SK-N-SH (cell line): ENCODE results near the gene C3orf52. TPM values are rescaled to one million over a fixed set of nuclear protein-coding genes. Genes with fewer than 3 reads are reported as not detected.
A peak's percentile ranks its signal among the peaks of the same experiment; 100 is the strongest.

Experiments
- CTCF ChIA-PET: fragments of 300-600, 350-600 bp; formaldehyde crosslinking; extraction: SDS; loops from one replicate; lab custom pipeline; 2021; lab: Yijun Ruan, JAX
- POLR2A ChIA-PET: fragments of 350-600 bp; sonication (Branson Sonifier 250); formaldehyde crosslinking; extraction: SDS; loops from one replicate; lab custom pipeline; 2020; ENCODE audit warnings: antibody characterized with exemption, inconsistent platforms; lab: Yijun Ruan, JAX
- DNase-seq: peaks from one replicate; pipeline ENCODE4 v3.0.0; 2012
- H2AFZ ChIP-seq: fragments of 200-600 bp; sonication (generic); 2 replicates; pipeline ENCODE4 v1.8.1; 2016; ENCODE audit warnings: antibody characterized with exemption, mild to moderate bottlenecking, low read depth
- H3F3A ChIP-seq: fragments of 200-600 bp; sonication (generic); replicated peaks from 2 replicates; pipeline ENCODE3; 2016; ENCODE audit warnings: antibody characterized with exemption, mild to moderate bottlenecking; ENCODE audit not compliant: insufficient read depth
- H3K27ac ChIP-seq, 2 experiments: fragments of 200-500 bp in 1 of 2; fragments of 200-600 bp in 1 of 2; sonication (Bioruptor generic) in 1 of 2; sonication (generic), shearing (Covaris generic) in 1 of 2; 2 replicates each; pipeline versions ENCODE4 v1.5.1 to v1.6.1; 2014 to 2016; ENCODE audit warnings: low read depth in 2 of 2, inconsistent platforms in 1 of 2, low read length in 1 of 2, mild to moderate bottlenecking in 1 of 2, mixed read lengths in 1 of 2
- H3K27me3 ChIP-seq: fragments of 200-600 bp; sonication (generic), shearing (Covaris generic); 2 replicates; pipeline ENCODE4 v1.6.1; 2016; ENCODE audit warnings: mixed run types; ENCODE audit not compliant: insufficient read depth
- H3K36me3 ChIP-seq, 2 experiments: fragments of 200-500 bp in 1 of 2; fragments of 200-600 bp in 1 of 2; sonication (Bioruptor generic) in 1 of 2; sonication (generic) in 1 of 2; replicated peaks in 1 of 2; 2 replicates each; pipeline versions ENCODE3 to v1.5.1; 2014 to 2016; ENCODE audit warnings: low read length in 1 of 2, mild to moderate bottlenecking in 1 of 2; ENCODE audit not compliant: insufficient read depth in 2 of 2, control insufficient read depth in 1 of 2
- H3K4me1 ChIP-seq, 2 experiments: fragments of 200-500 bp in 1 of 2; fragments of 200-600 bp in 1 of 2; sonication (Bioruptor generic) in 1 of 2; sonication (generic), shearing (Covaris generic) in 1 of 2; 2 replicates each; pipeline versions ENCODE4 v1.5.1 to v1.6.1; 2014 to 2016; ENCODE audit warnings: low read depth in 1 of 2, low read length in 1 of 2, mixed run types in 1 of 2; ENCODE audit not compliant: insufficient read depth in 2 of 2, control insufficient read depth in 1 of 2
- H3K4me2 ChIP-seq: fragments of 200-600 bp; sonication (generic), shearing (Covaris generic); 2 replicates; pipeline ENCODE4 v1.6.1; 2017; ENCODE audit warnings: mixed run types
- H3K4me3 ChIP-seq, 2 experiments: fragments of 200-500 bp in 1 of 2; fragments of 200-600 bp in 1 of 2; sonication (Bioruptor generic) in 1 of 2; sonication (generic), shearing (Covaris generic) in 1 of 2; 2 replicates each; pipeline versions ENCODE4 v1.5.1 to v1.8.1; 2014 to 2016; ENCODE audit warnings: low read depth in 2 of 2, inconsistent platforms in 1 of 2, low read length in 1 of 2, mild to moderate bottlenecking in 1 of 2, mixed read lengths in 1 of 2, moderate library complexity in 1 of 2
- H3K79me2 ChIP-seq: fragments of 200-600 bp; sonication (generic); 2 replicates; pipeline ENCODE4 v1.8.1; 2017; ENCODE audit warnings: mild to moderate bottlenecking; ENCODE audit not compliant: insufficient read depth
- H3K9ac ChIP-seq: fragments of 200-600 bp; sonication (generic); 2 replicates; pipeline ENCODE4 v1.6.1; 2017; ENCODE audit warnings: mixed run types
- H3K9me2 ChIP-seq: fragments of 200-600 bp; sonication (generic); 2 replicates; pipeline ENCODE4 v1.6.1; 2017; ENCODE audit warnings: mixed run types
- H3K9me3 ChIP-seq: fragments of 200-600 bp; sonication (generic); 2 replicates; pipeline ENCODE4 v1.6.1; 2017; ENCODE audit warnings: mixed run types, mild to moderate bottlenecking, moderate library complexity
- H4K20me1 ChIP-seq: fragments of 200-600 bp; sonication (generic); 2 replicates; pipeline ENCODE4 v1.6.1; 2017; ENCODE audit warnings: mild to moderate bottlenecking, mixed run types; ENCODE audit not compliant: insufficient read depth
- ELF1 ChIP-seq: IDR thresholded peaks from 2 replicates; pipeline ENCODE4 v1.4.0; 2012
- FOXJ3 ChIP-seq: sonication (generic); formaldehyde crosslinking; IDR thresholded peaks from 2 replicates; pipeline ENCODE4 v1.5.1; 2020; ENCODE audit warnings: mild to moderate bottlenecking, missing genetic modification reagents
- GATA2 ChIP-seq: sonication (generic); formaldehyde crosslinking; IDR thresholded peaks from 2 replicates; pipeline ENCODE4 v1.5.0; 2020; ENCODE audit warnings: mild to moderate bottlenecking, missing genetic modification reagents
- JUND ChIP-seq: IDR thresholded peaks from 2 replicates; pipeline ENCODE4 v1.4.0; 2012
- MEF2A ChIP-seq: IDR thresholded peaks from 2 replicates; pipeline ENCODE4 v1.4.0; 2012; ENCODE audit warnings: low read depth, borderline replicate concordance
- NFIC ChIP-seq: IDR thresholded peaks from 2 replicates; pipeline ENCODE4 v1.4.0; 2012; ENCODE audit warnings: borderline replicate concordance
- POLR2AphosphoS5 ChIP-seq: IDR thresholded peaks from 2 replicates; pipeline ENCODE4 v1.6.1; 2012; ENCODE audit warnings: low read depth, low read length
- RAD21 ChIP-seq: IDR thresholded peaks from 2 replicates; pipeline ENCODE4 v1.6.1; 2012; ENCODE audit warnings: mild to moderate bottlenecking, low read length
- RFX5 ChIP-seq: IDR thresholded peaks from 2 replicates; pipeline ENCODE4 v1.6.1; 2012; ENCODE audit warnings: mild to moderate bottlenecking, improper control_type of control experiment, low read length
- SIN3A ChIP-seq: IDR thresholded peaks from 2 replicates; pipeline ENCODE4 v1.6.1; 2012; ENCODE audit warnings: low read depth, mild to moderate bottlenecking, low read length, moderate library complexity, borderline replicate concordance
- SMC3 ChIP-seq: IDR thresholded peaks from 2 replicates; pipeline ENCODE4 v1.6.1; 2012; ENCODE audit warnings: low read depth, low read length, improper control_type of control experiment
- TAF1 ChIP-seq: IDR thresholded peaks from 2 replicates; pipeline ENCODE4 v1.6.1; 2012; ENCODE audit warnings: low read depth, mild to moderate bottlenecking, low read length, moderate library complexity, borderline replicate concordance
- TEAD4 ChIP-seq: IDR thresholded peaks from 2 replicates; pipeline ENCODE4 v1.4.0; 2012; ENCODE audit warnings: mild to moderate bottlenecking, borderline replicate concordance; ENCODE audit not compliant: insufficient read depth
- YY1 ChIP-seq: IDR thresholded peaks from 2 replicates; pipeline ENCODE4 v1.4.0; 2012; ENCODE audit warnings: low read depth, mild to moderate bottlenecking
- WGBS: methylation state at CpG from one replicate; pipeline ENCODE4 v1.1.6; 2017; ENCODE audit warnings: low lambda C conversion rate; 5-methylcytosine and 5-hydroxymethylcytosine counted together
- polyA plus RNA-seq, 3 experiments: library from polyadenylated mRNA; depleted of rRNA; stranded (reverse); fragments of >200 nt; gene quantifications; 2 replicates each; pipeline ENCODE4 v1.2.3, GENCODE V29; 2012
- TF ChIP-seq, protein P1 (sequence below): IDR thresholded peaks from 2 replicates; pipeline ENCODE4 v1.4.0; 2012; ENCODE audit warnings: low read depth, borderline replicate concordance
- TF ChIP-seq, protein P2 (sequence below): fragments of 200-600 bp; sonication (generic); IDR thresholded peaks from 2 replicates; pipeline ENCODE4 v1.6.1; 2017; ENCODE audit warnings: antibody characterized with exemption, mild to moderate bottlenecking, moderate library complexity

The C3orf52 gene
- polyA plus RNA-seq, 1 of the 3 experiments (the other 2 are of a cell fraction), result 5.4 TPM

DNA sequence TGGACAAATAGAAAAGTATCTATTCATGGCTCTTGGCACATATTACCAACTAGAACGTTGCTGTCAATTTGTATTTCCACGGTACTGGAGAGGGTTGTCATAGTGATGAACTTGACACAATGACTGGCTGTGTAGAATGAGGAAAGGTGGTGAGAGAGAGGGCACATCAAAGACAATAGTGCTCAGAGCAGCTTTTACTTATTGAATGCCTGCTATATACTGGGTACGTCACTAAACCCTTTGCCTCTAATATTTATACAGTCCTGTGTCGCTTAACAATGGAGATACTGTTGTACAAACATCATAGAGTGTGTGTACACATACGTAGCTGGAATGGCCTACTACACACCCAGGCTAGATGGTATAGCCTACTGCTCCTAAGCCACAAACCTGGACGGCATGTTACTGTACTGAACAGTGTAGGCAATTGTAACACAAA, 43.3 kb upstream of the C3orf52 start (continued):
- TF ChIP-seq, protein P1, sequence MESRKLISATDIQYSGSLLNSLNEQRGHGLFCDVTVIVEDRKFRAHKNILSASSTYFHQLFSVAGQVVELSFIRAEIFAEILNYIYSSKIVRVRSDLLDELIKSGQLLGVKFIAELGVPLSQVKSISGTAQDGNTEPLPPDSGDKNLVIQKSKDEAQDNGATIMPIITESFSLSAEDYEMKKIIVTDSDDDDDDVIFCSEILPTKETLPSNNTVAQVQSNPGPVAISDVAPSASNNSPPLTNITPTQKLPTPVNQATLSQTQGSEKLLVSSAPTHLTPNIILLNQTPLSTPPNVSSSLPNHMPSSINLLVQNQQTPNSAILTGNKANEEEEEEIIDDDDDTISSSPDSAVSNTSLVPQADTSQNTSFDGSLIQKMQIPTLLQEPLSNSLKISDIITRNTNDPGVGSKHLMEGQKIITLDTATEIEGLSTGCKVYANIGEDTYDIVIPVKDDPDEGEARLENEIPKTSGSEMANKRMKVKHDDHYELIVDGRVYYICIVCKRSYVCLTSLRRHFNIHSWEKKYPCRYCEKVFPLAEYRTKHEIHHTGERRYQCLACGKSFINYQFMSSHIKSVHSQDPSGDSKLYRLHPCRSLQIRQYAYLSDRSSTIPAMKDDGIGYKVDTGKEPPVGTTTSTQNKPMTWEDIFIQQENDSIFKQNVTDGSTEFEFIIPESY, result no peak
- TF ChIP-seq, protein P2, sequence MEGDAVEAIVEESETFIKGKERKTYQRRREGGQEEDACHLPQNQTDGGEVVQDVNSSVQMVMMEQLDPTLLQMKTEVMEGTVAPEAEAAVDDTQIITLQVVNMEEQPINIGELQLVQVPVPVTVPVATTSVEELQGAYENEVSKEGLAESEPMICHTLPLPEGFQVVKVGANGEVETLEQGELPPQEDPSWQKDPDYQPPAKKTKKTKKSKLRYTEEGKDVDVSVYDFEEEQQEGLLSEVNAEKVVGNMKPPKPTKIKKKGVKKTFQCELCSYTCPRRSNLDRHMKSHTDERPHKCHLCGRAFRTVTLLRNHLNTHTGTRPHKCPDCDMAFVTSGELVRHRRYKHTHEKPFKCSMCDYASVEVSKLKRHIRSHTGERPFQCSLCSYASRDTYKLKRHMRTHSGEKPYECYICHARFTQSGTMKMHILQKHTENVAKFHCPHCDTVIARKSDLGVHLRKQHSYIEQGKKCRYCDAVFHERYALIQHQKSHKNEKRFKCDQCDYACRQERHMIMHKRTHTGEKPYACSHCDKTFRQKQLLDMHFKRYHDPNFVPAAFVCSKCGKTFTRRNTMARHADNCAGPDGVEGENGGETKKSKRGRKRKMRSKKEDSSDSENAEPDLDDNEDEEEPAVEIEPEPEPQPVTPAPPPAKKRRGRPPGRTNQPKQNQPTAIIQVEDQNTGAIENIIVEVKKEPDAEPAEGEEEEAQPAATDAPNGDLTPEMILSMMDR, result no peak
- no peak for TF ChIP-seq MEF2A
- TF ChIP-seq POLR2AphosphoS5, result no peak

DNA sequence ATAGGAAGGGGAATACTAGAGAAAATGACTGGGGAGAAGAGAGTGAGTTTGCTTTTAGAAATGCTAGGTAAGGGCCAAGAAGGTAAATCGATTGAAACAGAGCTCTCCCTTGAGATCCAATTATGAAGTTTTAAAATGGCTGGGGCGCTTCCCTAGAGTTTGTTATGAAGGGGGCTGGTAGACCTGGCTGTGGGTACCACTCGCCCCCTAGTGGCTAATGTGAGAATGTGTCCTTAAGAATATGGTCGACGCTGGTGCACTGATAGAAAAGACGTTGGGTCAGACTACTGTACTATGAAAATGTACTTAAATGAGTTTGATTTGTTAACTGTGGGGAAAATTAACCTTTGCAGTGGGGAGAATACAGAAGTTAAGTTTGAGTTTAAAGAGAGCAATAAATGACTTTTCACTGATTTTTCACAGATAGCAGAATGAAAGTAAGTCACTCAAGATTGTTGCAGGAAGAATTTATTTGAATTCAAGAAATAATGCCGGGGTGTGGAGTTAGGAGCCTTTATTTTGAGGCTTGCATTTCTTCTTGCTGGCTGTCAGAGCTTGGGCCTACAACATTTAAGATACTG, 42.5 kb upstream of the C3orf52 start:
- ChIA-PET POLR2A (no interaction called here), CTCF (interaction anchor here (0.6 to 7.4 kb wide), 41 partner anchors 9 to 1248 kb away, joined by 3 to 76 read pairs (median 4); partner anchors contain the start of genes ABHD10 and TMPRSS7)
- H3K27ac ChIP-seq, result no peak overlapping the region
- 0 out of 2 replicates have a peak overlapping the region, but pooled peaks have one; percentile 12 for H3K9ac ChIP-seq
- DNase-seq, result peak; percentile 69
- no peaks in the 10 kb centered on the region for H3K36me3 ChIP-seq
- no peaks in the 10 kb centered on the region for H3K4me1 ChIP-seq
- 2% methylated on average over 7 of the region's 7 CpGs for WGBS
- H3K79me2 ChIP-seq, result no peaks in the 10 kb centered on the region
- TF ChIP-seq, protein P1, result no peak
- peak; percentile 76 for TF ChIP-seq SMC3
- TF ChIP-seq SIN3A, result 0 out of 2 replicates have a peak, but pooled peaks have one; percentile 35
- no peak for TF ChIP-seq RFX5
- no peak for TF ChIP-seq JUND
- TF ChIP-seq TAF1, result peak; percentile 34; the same call in 1 of the 2 replicates
- TF ChIP-seq, protein P2, result peak; percentile 96
- peak; percentile 89 for TF ChIP-seq RAD21
- no peak for TF ChIP-seq ELF1
- peak; percentile 12; the same call in 1 of the 2 replicates for TF ChIP-seq TEAD4
- no peak for TF ChIP-seq FOXJ3 (CRISPR knock-in tag)
- peak; percentile 75; the same call in 1 of the 2 replicates for TF ChIP-seq YY1
- TF ChIP-seq GATA2 (CRISPR knock-in tag), result no peak
- no peak for TF ChIP-seq NFIC
- H4K20me1 ChIP-seq, result no peaks in the 10 kb centered on the region
- H2AFZ ChIP-seq, result peak overlapping the region; percentile 86
- peak overlapping the region in 1 of 2 experiments; percentile 54; a peak in 1 of 4 replicates for H3K4me3 ChIP-seq
- H3K27me3 ChIP-seq, result no peaks in the 10 kb centered on the region
- H3K9me2 ChIP-seq, result no peaks in the 10 kb centered on the region
- peak overlapping the region; percentile 44; the same call in 1 of the 2 replicates for H3K4me2 ChIP-seq
- H3K9me3 ChIP-seq, result no peaks in the 10 kb centered on the region
- no peaks in the 10 kb centered on the region for H3F3A ChIP-seq
